Suprapubic skin (tissue), 4 donors: ENCODE measurements around the gene ZNF496.

ENCODE experiments used
- CTCF ChIP-seq, 2 donors: fragments of 200-600 bp in 1 of 2; fragments of 450-650 bp in 1 of 2; sonication (generic) in 1 of 2; IDR thresholded peaks; one replicate each; pipeline ENCODE4 v1.5.1; 2016 to 2019; ENCODE audit warnings: antibody characterized with exemption in 2 of 2, mild to moderate bottlenecking in 1 of 2, moderate library complexity in 1 of 2
- POLR2A ChIP-seq, 2 donors: fragments of 450-650 bp; IDR thresholded peaks; one replicate each; pipeline ENCODE4 v1.6.1; 2017; ENCODE audit warnings: antibody characterized with exemption in 2 of 2, mild to moderate bottlenecking in 2 of 2, moderate library complexity in 2 of 2
- POLR2AphosphoS5 ChIP-seq, 3 donors: sonication (generic); formaldehyde crosslinking; IDR thresholded peaks; one replicate each; pipeline ENCODE4 v1.6.1; 2017; ENCODE audit warnings: antibody characterized with exemption in 3 of 3

GRCh38 chr1:247331525-247332214, at the start of gene ZNF496:
- no peak for TF ChIP-seq CTCF (IDR thresholded peaks at IDR 0.05)
- TF ChIP-seq POLR2A (IDR thresholded peaks at IDR 0.05): peak in 1 of 2 donors; percentile 35
- TF ChIP-seq POLR2AphosphoS5 (IDR thresholded peaks at IDR 0.05): no peak
